ENCODE data around the gene KCNJ3. TPM values are rescaled to one million over a fixed set of nuclear protein-coding genes. Genes with fewer than 3 reads are reported as not detected.

KCNJ3 gene
- total RNA-seq, 1 donor from 2014 or later = 13.9 TPM

- DNase-seq (ENCODE audit: low spot score in 2 of 2) (no peak), FAIRE-seq (no peak)
These were observed 6.5 kb downstream of the KCNJ3 start for GRCh38 chr2:154704991-154705390.

- FAIRE-seq = no peak
- DNase-seq (ENCODE audit: low spot score in 2 of 2) = no peak
These were observed 8.2 kb downstream of the KCNJ3 start for GRCh38 chr2:154706660-154707059.

DNA sequence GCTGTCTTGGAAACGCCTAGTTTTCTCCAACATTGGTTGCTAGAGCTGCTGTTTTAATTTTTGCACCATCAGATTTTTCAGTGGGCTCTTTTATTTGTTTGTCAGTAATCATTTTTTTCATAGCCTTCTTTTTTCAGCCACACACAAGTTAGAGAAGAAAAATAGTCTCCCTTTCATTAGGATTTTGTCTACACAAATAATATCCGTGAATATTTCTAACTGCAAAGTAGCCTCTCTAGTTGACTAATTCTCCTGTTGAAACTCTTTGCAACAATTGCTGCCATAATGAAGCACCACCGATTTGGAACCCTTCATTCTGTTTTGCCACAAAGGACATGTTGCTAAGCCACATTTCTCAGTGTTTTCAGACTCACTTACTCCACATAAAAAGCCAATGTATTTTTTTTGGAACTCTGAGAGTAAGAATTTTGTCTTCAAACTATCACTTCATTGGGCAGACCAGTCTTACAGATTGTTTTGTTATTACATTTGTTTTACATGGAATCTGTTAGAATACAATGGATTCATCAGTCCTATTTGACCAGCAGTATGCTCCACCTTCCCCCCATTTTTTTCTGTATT, 9.6 kb downstream of the KCNJ3 start:
- FAIRE-seq (no peak), DNase-seq (ENCODE audit: low spot score in 2 of 2) (no peak)

- DNase-seq (ENCODE audit: low spot score in 2 of 2) = no peak
- no peak for FAIRE-seq
These were observed 10.7 kb downstream of the KCNJ3 start for GRCh38 chr2:154709215-154709614.

DNA sequence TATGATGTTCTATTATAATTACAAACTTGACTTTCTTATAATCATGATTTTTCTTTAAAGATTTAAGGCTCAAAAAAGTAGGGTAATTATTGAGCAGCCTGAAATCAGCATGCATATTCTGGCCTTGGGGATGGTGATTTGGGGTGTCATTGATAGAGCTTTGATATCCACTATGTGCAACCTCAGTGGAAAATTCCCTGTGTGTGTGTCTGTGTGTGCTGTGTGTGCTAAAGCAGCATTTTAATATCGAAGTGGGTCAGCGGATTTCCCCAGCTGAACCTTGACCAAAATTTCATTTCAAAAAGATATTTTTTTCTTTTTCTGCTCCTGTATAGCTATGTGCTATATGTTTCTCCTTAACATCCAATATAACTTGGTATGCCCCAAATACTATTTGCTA, 11.6 kb downstream of the KCNJ3 start:
- FAIRE-seq = no peak
- no peak for DNase-seq (ENCODE audit: low spot score in 2 of 2)

- FAIRE-seq (no peak), DNase-seq (ENCODE audit: low spot score in 2 of 2) (no peak)
These were observed 12.2 kb downstream of the KCNJ3 start for GRCh38 chr2:154710685-154711084.

- FAIRE-seq (no peak), DNase-seq (ENCODE audit: low spot score in 2 of 2) (no peak)
These were observed 15.2 kb downstream of the KCNJ3 start for GRCh38 chr2:154713675-154714074.

DNA sequence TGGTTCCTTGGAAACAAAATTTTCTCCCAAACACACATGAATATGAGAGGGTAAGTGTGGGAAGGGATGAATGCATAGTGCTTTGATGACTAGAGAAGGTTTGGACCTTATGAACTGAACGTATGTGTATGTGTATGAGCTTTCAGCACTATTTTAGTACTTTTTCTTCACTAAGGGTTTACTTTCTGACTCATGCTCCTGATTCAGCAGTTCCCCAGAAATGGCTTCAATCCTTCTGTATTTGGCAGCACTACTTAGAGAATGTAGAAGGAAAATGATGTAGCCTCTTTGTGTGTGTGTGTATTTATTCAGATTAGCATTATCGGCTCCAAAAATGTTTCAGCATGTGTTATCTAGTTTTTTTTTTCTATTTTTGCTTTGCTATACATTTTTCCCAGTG, 22.2 kb downstream of the KCNJ3 start:
- no peak for FAIRE-seq
- no peak for DNase-seq (ENCODE audit: low spot score in 2 of 2)

- DNase-seq (ENCODE audit: low spot score in 2 of 2) = no peak
- no peak for FAIRE-seq
These were observed 25.8 kb downstream of the KCNJ3 start for GRCh38 chr2:154724194-154724797.

DNA sequence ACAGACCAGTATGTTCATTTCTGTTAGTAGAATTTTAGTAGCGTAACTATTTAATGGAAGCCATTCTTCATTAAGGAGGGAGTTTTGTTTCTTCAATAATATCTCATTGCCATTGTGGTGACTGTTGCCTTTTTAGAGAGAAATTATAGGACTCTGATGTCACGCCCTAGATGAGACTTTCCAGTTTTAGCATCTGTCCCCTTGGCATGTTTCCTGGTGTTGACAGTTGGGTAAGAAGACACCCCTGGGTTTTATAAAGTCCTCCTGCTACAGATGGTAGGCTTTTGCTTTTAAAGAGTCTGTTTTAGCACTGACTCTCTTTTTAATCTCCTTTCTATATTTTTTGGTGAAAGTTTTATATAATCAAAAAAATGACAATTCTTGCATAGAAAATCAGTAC, 41.9 kb downstream of the KCNJ3 start:
- FAIRE-seq (no peak), DNase-seq (ENCODE audit: low spot score in 2 of 2) (no peak)

GRCh38 chr2:154758871-154759270, 60.4 kb downstream of the KCNJ3 start:
- DNase-seq (ENCODE audit: low spot score in 2 of 2) (no peak), FAIRE-seq (no peak)

GRCh38 chr2:154762638-154763037, 64.1 kb downstream of the KCNJ3 start:
- FAIRE-seq (no peak), DNase-seq (ENCODE audit: low spot score in 2 of 2) (no peak)

DNA sequence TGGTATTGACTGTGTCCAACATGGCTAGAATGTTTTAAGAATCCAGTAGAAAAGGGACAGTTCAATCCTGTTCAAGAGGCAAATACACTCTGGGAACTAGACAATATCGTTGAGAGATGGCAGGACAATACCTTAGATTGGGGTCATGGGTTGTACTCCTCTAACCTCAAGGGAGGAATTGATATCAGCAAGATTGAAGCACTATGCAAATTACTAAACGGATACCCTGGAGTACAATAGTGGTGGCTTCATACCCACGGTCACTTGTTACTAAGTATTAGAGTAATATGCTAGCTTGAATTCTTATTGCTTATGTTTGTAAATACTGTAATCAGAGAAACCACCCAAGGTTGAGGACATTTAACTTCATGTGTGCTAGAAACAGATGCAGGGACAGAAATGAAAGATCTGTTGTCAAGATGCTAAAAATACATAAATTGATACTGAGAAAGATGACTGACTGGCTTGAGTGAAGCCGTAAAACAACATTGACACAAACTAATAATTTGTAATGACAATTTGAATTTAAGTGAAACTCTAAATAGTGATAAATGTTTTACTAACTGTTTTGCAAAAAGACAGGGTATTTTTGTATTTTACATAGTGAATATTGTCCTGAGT, 73.3 kb downstream of the KCNJ3 start:
- no peak for DNase-seq (ENCODE audit: low spot score in 2 of 2)
- no peak for FAIRE-seq

DNA sequence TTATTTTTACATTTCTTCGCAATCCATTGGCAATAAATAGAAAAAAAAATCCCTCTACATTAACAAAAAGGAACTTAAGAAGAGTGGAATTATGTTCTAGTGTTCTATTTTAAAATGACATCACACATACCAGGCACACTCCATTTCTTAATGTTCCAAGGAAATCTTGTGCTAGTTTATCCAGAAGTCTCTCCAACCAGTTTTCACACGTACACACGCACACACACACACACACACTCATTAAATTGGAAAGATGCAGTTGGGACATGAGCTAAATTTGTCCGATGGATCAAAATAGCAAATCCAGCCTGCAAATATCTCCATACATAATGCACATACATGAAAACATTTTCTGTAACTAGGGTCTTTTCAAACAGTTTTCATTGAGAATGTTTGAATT, 78.3 kb downstream of the KCNJ3 start:
- FAIRE-seq (no peak), DNase-seq (ENCODE audit: low spot score in 2 of 2) (no peak)

GRCh38 chr2:154794406-154794805, 95.9 kb downstream of the KCNJ3 start:
- no peak for DNase-seq (ENCODE audit: low spot score in 2 of 2)
- no peak for FAIRE-seq

GRCh38 chr2:154795651-154796050, 97.2 kb downstream of the KCNJ3 start:
- DNase-seq (ENCODE audit: low spot score in 2 of 2) (no peak), FAIRE-seq (no peak)

DNA sequence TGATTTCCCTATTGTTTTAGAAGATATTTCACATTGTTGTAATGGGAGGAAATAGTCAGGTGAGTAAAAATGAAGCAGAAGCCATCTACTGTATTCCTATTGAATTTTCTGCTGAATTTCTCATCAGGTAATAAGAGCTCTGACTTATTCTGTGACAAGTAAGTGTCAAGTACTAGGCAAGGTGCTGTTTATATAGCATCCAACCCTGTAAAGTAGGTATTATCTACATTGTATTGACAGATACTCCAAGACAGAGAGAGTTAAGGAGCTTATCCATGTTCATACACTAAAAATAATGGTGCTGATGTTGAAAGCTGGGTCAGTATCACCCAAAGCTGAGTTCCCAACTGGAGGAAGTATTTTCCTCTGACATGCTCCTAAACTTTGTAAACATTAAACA, 106.0 kb downstream of the KCNJ3 start:
- no peak for DNase-seq (ENCODE audit: low spot score in 2 of 2)
- no peak for FAIRE-seq

DNA sequence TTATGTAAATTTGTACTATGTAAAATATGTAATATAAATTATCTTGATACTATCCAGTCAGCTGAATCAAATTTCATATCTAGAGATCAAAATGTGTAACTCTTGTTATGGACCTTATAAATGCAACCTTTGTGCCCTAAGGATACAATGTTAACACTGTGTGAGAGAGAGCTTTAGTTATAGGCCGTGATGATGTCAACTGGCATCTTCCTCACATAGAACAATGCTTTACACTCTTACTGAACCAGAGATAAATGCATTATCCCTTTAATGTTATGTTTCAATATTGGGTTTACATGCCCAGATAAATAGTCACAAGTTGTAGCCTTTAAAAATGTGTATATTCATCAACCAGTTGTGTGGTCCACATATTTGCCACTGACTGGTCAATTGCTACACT, 115.1 kb downstream of the KCNJ3 start:
- DNase-seq (ENCODE audit: low spot score in 2 of 2) = no peak
- no peak for FAIRE-seq

- no peak for DNase-seq (ENCODE audit: low spot score in 2 of 2)
- no peak for FAIRE-seq
These were observed 116.4 kb downstream of the KCNJ3 start for GRCh38 chr2:154814856-154815255.

GRCh38 chr2:154825358-154825757, 126.9 kb downstream of the KCNJ3 start:
- FAIRE-seq (no peak), DNase-seq (ENCODE audit: low spot score in 2 of 2) (no peak)

DNA sequence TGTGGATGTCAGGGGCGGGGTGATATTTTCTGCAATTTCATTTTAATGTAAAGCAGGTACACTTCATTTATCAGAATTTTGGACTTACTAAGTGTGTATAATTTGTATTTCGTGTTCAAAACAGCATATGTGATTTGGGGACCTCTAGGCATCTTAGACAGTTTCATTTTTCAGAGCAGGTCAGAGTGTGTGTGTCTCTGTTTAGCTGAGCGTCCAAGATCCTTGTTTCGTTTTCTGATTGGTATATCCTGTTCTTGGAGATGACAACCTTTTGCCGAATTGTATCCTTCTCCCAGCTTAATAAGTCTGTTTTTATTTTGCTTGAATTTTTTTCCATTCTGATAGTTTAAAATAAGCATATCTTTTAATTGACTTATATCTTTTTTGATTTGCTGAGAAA, 128.3 kb downstream of the KCNJ3 start:
- FAIRE-seq = no peak
- no peak for DNase-seq (ENCODE audit: low spot score in 2 of 2)

GRCh38 chr2:154827286-154827685, 128.8 kb downstream of the KCNJ3 start:
- FAIRE-seq (no peak), DNase-seq (ENCODE audit: low spot score in 2 of 2) (no peak)
